K562 (cell line): ENCODE data around the gene POU1F1. TPM values are rescaled to one million over a fixed set of nuclear protein-coding genes. Genes with fewer than 3 reads are reported as not detected.

Experiments used
- ATAC-seq: fragments of 200-7000 bp; cut with Tn5 transposase; 3 replicates; pipeline ENCODE4 v1.9.1; 2020; ENCODE audit warnings: moderate library complexity
- BruUV-seq: library from RNA; stranded (reverse); fragments of 400-500 nt; replicated peaks from 2 replicates; lab custom pipeline; 2021; lab: Mats Ljungman, UMichigan
- CTCF ChIA-PET: fragments of 300-600 bp; formaldehyde crosslinking; extraction: SDS; loops from one replicate; lab custom pipeline; 2021; ENCODE audit warnings: low intra/inter-chr PET ratio; lab: Yijun Ruan, JAX
- POLR2A ChIA-PET: fragments of 300-600, 350-650 bp; sonication (Branson Sonifier 250); formaldehyde crosslinking; extraction: SDS; loops from one replicate; lab custom pipeline; 2021; ENCODE audit warnings: antibody characterized with exemption, inconsistent platforms; lab: Yijun Ruan, JAX
- DNase-seq, 4 experiments: peaks; one replicate each; pipeline versions ENCODE4 v3.0.0 to v3.0.0-alpha.2; 2011 to 2018; ENCODE audit warnings: low spot score in 3 of 4, mixed read lengths in 3 of 4; ENCODE audit errors: extremely low read depth in 1 of 4
- FAIRE-seq: peaks from 2 replicates; lab custom pipeline; 2011; peaks lifted over from hg19 to GRCh38; lab: Jason Lieb, UNC
- H2AFZ ChIP-seq: 2 replicates; pipeline ENCODE4 v1.6.0; 2011; ENCODE audit warnings: low read depth, low read length, control low read depth, inconsistent platforms
- H3K27ac ChIP-seq: fragments of 200-600 bp; 3 replicates; pipeline ENCODE4 v1.8.0; 2011; ENCODE audit warnings: low read depth, mild to moderate bottlenecking, control low read depth, inconsistent platforms, low read length, moderate library complexity, mixed read lengths; ENCODE audit errors: extremely low read depth
- H3K27me3 ChIP-seq, 2 experiments: fragments of 300-600 bp in 1 of 2; 2 replicates in 1 of 2; 3 replicates in 1 of 2; pipeline versions ENCODE4 v1.6.0 to v1.8.0; 2011; ENCODE audit warnings: inconsistent platforms in 2 of 2, low read length in 2 of 2, mild to moderate bottlenecking in 1 of 2, mixed read lengths in 1 of 2, moderate library complexity in 1 of 2; ENCODE audit not compliant: control insufficient read depth in 2 of 2, insufficient read depth in 2 of 2
- H3K36me3 ChIP-seq: fragments of 300-600 bp; 3 replicates; pipeline ENCODE4 v1.8.0; 2011; ENCODE audit warnings: mild to moderate bottlenecking, low read length, inconsistent platforms; ENCODE audit not compliant: control insufficient read depth, insufficient read depth
- H3K4me1 ChIP-seq, 2 experiments: fragments of 200-600 bp in 1 of 2; replicated peaks in 1 of 2; 2 replicates in 1 of 2; 3 replicates in 1 of 2; pipeline versions ENCODE4 v1.5.1 to v1.8.0; 2011; ENCODE audit warnings: inconsistent platforms in 2 of 2, low read length in 2 of 2, mild to moderate bottlenecking in 1 of 2, mixed read lengths in 1 of 2, moderate library complexity in 1 of 2; ENCODE audit not compliant: control insufficient read depth in 2 of 2, insufficient read depth in 2 of 2
- H3K4me2 ChIP-seq: 2 replicates; pipeline ENCODE4 v1.6.1; 2011; ENCODE audit warnings: low read length, control low read depth, inconsistent platforms, mixed read lengths; ENCODE audit not compliant: insufficient read depth
- H3K4me3 ChIP-seq: fragments of 200-600 bp; sonication (generic), shearing (Covaris generic); 2 replicates; pipeline ENCODE4 v1.5.1; 2016; ENCODE audit warnings: control low read depth, inconsistent platforms
- H3K79me2 ChIP-seq: fragments of 200-600 bp; 3 replicates; pipeline ENCODE4 v1.8.0; 2011; ENCODE audit warnings: low read length, inconsistent platforms; ENCODE audit not compliant: control insufficient read depth, insufficient read depth
- H3K9ac ChIP-seq, 2 experiments: 2 replicates each; pipeline versions ENCODE4 v1.6.0 to v1.6.1; 2011; ENCODE audit warnings: low read depth in 2 of 2, low read length in 2 of 2, control low read depth in 1 of 2, inconsistent platforms in 1 of 2, mild to moderate bottlenecking in 1 of 2, mixed read lengths in 1 of 2; ENCODE audit not compliant: insufficient read depth in 1 of 2
- H3K9me1 ChIP-seq: one replicate; pipeline ENCODE4 v1.6.0; 2011; ENCODE audit warnings: inconsistent platforms, mild to moderate bottlenecking, low read length, moderate library complexity; ENCODE audit not compliant: control insufficient read depth, insufficient read depth
- H3K9me3 ChIP-seq: replicated peaks from 2 replicates; pipeline ENCODE4 v1.5.1; 2011; ENCODE audit warnings: low read depth, low read length, inconsistent platforms; ENCODE audit not compliant: control insufficient read depth, insufficient read depth
- H4K20me1 ChIP-seq: replicated peaks from 2 replicates; pipeline ENCODE4 v1.6.1; 2011; ENCODE audit warnings: low read length, inconsistent platforms, mixed read lengths; ENCODE audit not compliant: control insufficient read depth, insufficient read depth
- C11orf30 ChIP-seq: fragments of 450-650 bp; IDR thresholded peaks from 2 replicates; pipeline ENCODE4 v1.6.1; 2016; ENCODE audit warnings: low read depth, mild to moderate bottlenecking
- ESRRB ChIP-seq: fragments of 250-450 bp; sonication (Bioruptor Pico); IDR thresholded peaks from 2 replicates; pipeline ENCODE4 v1.5.0; 2020; ENCODE audit warnings: mild to moderate bottlenecking, moderate library complexity, borderline replicate concordance
- FOXK1 ChIP-seq: sonication (generic); formaldehyde crosslinking; IDR thresholded peaks from 2 replicates; pipeline ENCODE4 v1.8.0; 2022; ENCODE audit warnings: missing genetic modification reagents, mild to moderate bottlenecking, borderline replicate concordance
- TAF7 ChIP-seq: fragments of 450-650 bp; IDR thresholded peaks from 2 replicates; pipeline ENCODE4 v1.6.1; 2016; ENCODE audit warnings: missing genetic modification characterization, missing compliant biosample characterization
- TOE1 ChIP-seq, 2 experiments: fragments of 450-650 bp in 1 of 2; sonication (generic) in 1 of 2; formaldehyde crosslinking in 1 of 2; IDR thresholded peaks; 2 replicates each; pipeline versions ENCODE4 v1.7.1 to v1.8.0; 2016 to 2022; ENCODE audit warnings: borderline replicate concordance in 2 of 2, mild to moderate bottlenecking in 2 of 2, antibody characterized with exemption in 1 of 2, inconsistent platforms in 1 of 2, low read depth in 1 of 2, missing genetic modification reagents in 1 of 2, moderate library complexity in 1 of 2
- ZBTB33 ChIP-seq: sonication (generic); formaldehyde crosslinking; IDR thresholded peaks from 2 replicates; pipeline ENCODE4 v1.8.1; 2023; ENCODE audit warnings: mild to moderate bottlenecking, missing genetic modification reagents
- ZNF165 ChIP-seq: fragments of 250-450 bp; sonication (Bioruptor Pico); IDR thresholded peaks from 2 replicates; pipeline ENCODE4 v1.4.0; 2020; ENCODE audit warnings: borderline replicate concordance
- ZNF316 ChIP-seq: fragments of 450-650 bp; IDR thresholded peaks from 2 replicates; pipeline ENCODE4 v1.6.1; 2016
- ZNF764 ChIP-seq: fragments of 250-450 bp; sonication (Bioruptor Pico); IDR thresholded peaks from 2 replicates; pipeline ENCODE4 v1.4.0; 2020; ENCODE audit warnings: low read depth, mild to moderate bottlenecking, moderate library complexity
- WGBS: fragments of 100-300 bp; shearing (Covaris generic); methylation state at CpG from one replicate; pipeline ENCODE4 v1.1.6; 2016; ENCODE audit warnings: low coverage, mixed read lengths; ENCODE audit not compliant: insufficient coverage; ENCODE audit errors: missing lambda C conversion rate; 5-methylcytosine and 5-hydroxymethylcytosine counted together
- in situ Hi-C: fragments of 300-500 bp; cut with MboI; formaldehyde crosslinking; loops from 4 replicates; pipeline ENCODE4 v1.15.0; 2018; ENCODE audit warnings: inconsistent platforms, mixed read lengths
- intact Hi-C: fragments of 100-400 bp; cut with micrococcal nuclease; formaldehyde crosslinking; loops from 2 replicates; pipeline ENCODE4 v1.14.2; 2022
- polyA plus RNA-seq, 8 experiments: library from polyadenylated mRNA; depleted of rRNA in 4 of 8; stranded (reverse) in 5 of 8; unstranded in 3 of 8; fragments of >200 nt; fragmentation: Nextera tagmentation in 2 of 8; fragmentation: Illumina TruSeq in 1 of 8; extraction: Ambion mirVana in 2 of 8; extraction: Trizol in 1 of 8; gene quantifications; 2 replicates each; pipeline versions ENCODE4 v1.2.1 to v1.2.3, GENCODE V29; 2011 to 2014; ENCODE audit warnings: inconsistent platforms in 1 of 8, missing spikeins in 1 of 8
- total RNA-seq, 7 experiments: library from RNA; depleted of rRNA in 6 of 7; stranded (reverse); fragments of >200 nt in 6 of 7; fragmentation: Illumina TruSeq in 2 of 7; extraction: Trizol in 2 of 7; gene quantifications; 2 replicates each; pipeline versions ENCODE4 v1.2.1 to v1.2.3, GENCODE V29; 2011 to 2021; ENCODE audit warnings: low replicate concordance in 1 of 7

The POU1F1 gene
- total and polyA plus RNA-seq, 9 of the 15 experiments (the other 6 are each of a cell fraction or from before 2014, with no cell fraction given): not detected

- Histone ChIP-seq H3K4me1 (no peaks in the 10 kb centered on the region), H2AFZ (no peak overlapping the region), H3K27me3 (no peaks in the 10 kb centered on the region), H3K79me2 (no peaks in the 10 kb centered on the region), H4K20me1 (no peaks in the 10 kb centered on the region), H3K4me2 (no peak overlapping the region), H3K9me1 (no peaks in the 10 kb centered on the region), H3K27ac (no peak overlapping the region), H3K36me3 (no peaks in the 10 kb centered on the region), H3K9me3 (no peaks in the 10 kb centered on the region), H3K4me3 (no peak overlapping the region), H3K9ac (no peak overlapping the region)
- intact Hi-C loops (no loop called here), in situ Hi-C loops (no loop called here)
- TF ChIP-seq ZNF165: no peak
- no peak for TF ChIP-seq ZNF764 (CRISPR knock-in tag)
- TF ChIP-seq TOE1 (IDR thresholded peaks at IDR 0.05; ENCODE audit: borderline replicate concordance): no peak
- TF ChIP-seq TOE1 (CRISPR knock-in tag; IDR thresholded peaks at IDR 0.05; ENCODE audit: borderline replicate concordance, low read depth): no peak
- TF ChIP-seq FOXK1 (CRISPR knock-in tag): no peak
- TF ChIP-seq TAF7 (tag): no peak
- no peak for TF ChIP-seq ESRRB (CRISPR knock-in tag)
- no peak for FAIRE-seq
- POLR2A ChIA-PET: no interaction called here
- DNase-seq: no peak
- ATAC-seq: no peak
- no TSS peak for BruUV-seq
- WGBS: 6% methylated on average over 2 of the region's 2 CpGs
- CTCF ChIA-PET: no interaction called here
Observed at GRCh38 chr3:87219611-87220010, 56.8 kb downstream of the POU1F1 start.

GRCh38 chr3:87218560-87218959 is 57.8 kb downstream of the POU1F1 start:
- Histone ChIP-seq H3K36me3 (no peaks in the 10 kb centered on the region), H2AFZ (no peak overlapping the region), H3K27ac (no peak overlapping the region), H3K9ac (no peak overlapping the region), H3K9me3 (no peaks in the 10 kb centered on the region), H3K9me1 (no peaks in the 10 kb centered on the region), H3K79me2 (no peaks in the 10 kb centered on the region), H3K27me3 (no peaks in the 10 kb centered on the region), H3K4me2 (no peak overlapping the region), H3K4me1 (no peaks in the 10 kb centered on the region), H3K4me3 (no peak overlapping the region), H4K20me1 (no peaks in the 10 kb centered on the region)
- in situ Hi-C loops (no loop called here), intact Hi-C loops (no loop called here)
- DNase-seq (no peak), FAIRE-seq (no peak), ATAC-seq (no peak)
- POLR2A ChIA-PET: no interaction called here
- CTCF ChIA-PET: no interaction called here
- WGBS: 10% methylated on average over 1 of the region's 1 CpG
- BruUV-seq: no TSS peak
- TF ChIP-seq ZBTB33 (CRISPR knock-in tag) (no peak), ZNF316 (peak; percentile 38), C11orf30 (peak; percentile 30; the same call in 1 of the 2 replicates)
